GM12865 (cell line): ENCODE data around the gene IDH1.

Experiments
- DNase-seq: peaks from one replicate; pipeline ENCODE4 v3.0.0; 2010; ENCODE audit warnings: low read depth
- H3K4me3 ChIP-seq: 2 replicates; pipeline ENCODE4 v1.5.1; 2011; ENCODE audit warnings: mild to moderate bottlenecking, low read depth, low read length, control low read depth
- CTCF ChIP-seq: IDR thresholded peaks from 2 replicates; pipeline ENCODE4 v1.5.1; 2011; ENCODE audit warnings: low read length, control low read depth, low read depth, inconsistent platforms; ENCODE audit not compliant: insufficient read depth; ENCODE audit errors: missing control alignments

The IDH1 gene

GRCh38 chr2:208256192-208256782 is 1.4 kb upstream of the IDH1 start:
- peak; percentile 25 for DNase-seq
- TF ChIP-seq CTCF, result peak; percentile 16
- no peak overlapping the region for H3K4me3 ChIP-seq

GRCh38 chr2:208255557-208256106 is 761 bp upstream of the IDH1 start:
- no peak for TF ChIP-seq CTCF
- peak overlapping the region; percentile 93 for H3K4me3 ChIP-seq
- DNase-seq, result no peak

- peak; percentile 87 for TF ChIP-seq CTCF
- peak overlapping the region; percentile 93 for H3K4me3 ChIP-seq
- DNase-seq, result peak; percentile 89
These were observed 577 bp downstream of the IDH1 start for GRCh38 chr2:208254118-208254870.

- TF ChIP-seq CTCF, result no peak
- peak overlapping the region; percentile 93 for H3K4me3 ChIP-seq
- no peak for DNase-seq
These were observed 1.2 kb downstream of the IDH1 start for GRCh38 chr2:208253600-208254117.

- no peak overlapping the region for H3K4me3 ChIP-seq
- DNase-seq, result no peak
- TF ChIP-seq CTCF, result no peak
These were observed 2.0 kb downstream of the IDH1 start for GRCh38 chr2:208252716-208253492.

GRCh38 chr2:208251098-208251497 is 3.8 kb downstream of the IDH1 start:
- no peak for TF ChIP-seq CTCF
- no peak for DNase-seq
- H3K4me3 ChIP-seq, result no peak overlapping the region
